ENCODE data around the gene ABCA10.
"Not testable (repeated sequence)": the region's sequence is repeated elsewhere in the genome, so short reads cannot be mapped to it uniquely, and the experiment has no call there.

ABCA10 gene

GRCh38 chr17:69228576-69228975 is at the start of gene ABCA10:
ABCA10 (minus strand) TSS chr17:69228824; CDS start chr17:69225358, 3,466 bp downstream.
- DNase-seq (ENCODE audit: low read depth), result peak; percentile 51

GRCh38 chr17:69276279-69276678 is 47.7 kb upstream of the ABCA10 start:
- not testable (repeated sequence) for DNase-seq (ENCODE audit: low read depth)

- no peak for DNase-seq (ENCODE audit: low read depth)
Measured at GRCh38 chr17:69275751-69276150, 47.1 kb upstream of the ABCA10 start.

- no peak for DNase-seq (ENCODE audit: low read depth)
Measured at GRCh38 chr17:69271023-69271422, 42.4 kb upstream of the ABCA10 start.

- peak; percentile 88 for DNase-seq (ENCODE audit: low read depth)
Measured at GRCh38 chr17:69269131-69269998, 40.7 kb upstream of the ABCA10 start.

- peak; percentile 27 for DNase-seq (ENCODE audit: low read depth)
Measured at GRCh38 chr17:69268543-69269014, 40.0 kb upstream of the ABCA10 start.

- no peak for DNase-seq (ENCODE audit: low read depth)
Measured at GRCh38 chr17:69267219-69267618, 38.6 kb upstream of the ABCA10 start.

- no peak for DNase-seq (ENCODE audit: low read depth)
Measured at GRCh38 chr17:69265873-69266272, 37.2 kb upstream of the ABCA10 start.

GRCh38 chr17:69254187-69254586 is 25.6 kb upstream of the ABCA10 start:
- DNase-seq (ENCODE audit: low read depth), result no peak

- DNase-seq (ENCODE audit: low read depth), result no peak
Measured at GRCh38 chr17:69250641-69251040, 22.0 kb upstream of the ABCA10 start.

- peak; percentile 42 for DNase-seq (ENCODE audit: low read depth)
Measured at GRCh38 chr17:69246726-69247375, 18.2 kb upstream of the ABCA10 start.

- no peak for DNase-seq (ENCODE audit: low read depth)
Measured at GRCh38 chr17:69246202-69246601, 17.6 kb upstream of the ABCA10 start.

- no peak for DNase-seq (ENCODE audit: low read depth)
Measured at GRCh38 chr17:69245617-69246016, 17.0 kb upstream of the ABCA10 start.

- DNase-seq (ENCODE audit: low read depth), result no peak
Measured at GRCh38 chr17:69239611-69240600, 11.3 kb upstream of the ABCA10 start.

GRCh38 chr17:69236946-69237345 is 8.3 kb upstream of the ABCA10 start:
- no peak for DNase-seq (ENCODE audit: low read depth)

GRCh38 chr17:69236464-69236863 is 7.8 kb upstream of the ABCA10 start:
- DNase-seq (ENCODE audit: low read depth), result no peak

GRCh38 chr17:69235338-69236058 is 6.9 kb upstream of the ABCA10 start:
- DNase-seq (ENCODE audit: low read depth), result peak; percentile 75

- DNase-seq (ENCODE audit: low read depth), result no peak
Measured at GRCh38 chr17:69232650-69233049, 4.0 kb upstream of the ABCA10 start.

GRCh38 chr17:69231521-69231920 is 2.9 kb upstream of the ABCA10 start:
- no peak for DNase-seq (ENCODE audit: low read depth)

- DNase-seq (ENCODE audit: low read depth), result no peak
Measured at GRCh38 chr17:69230939-69231338, 2.3 kb upstream of the ABCA10 start.

GRCh38 chr17:69228018-69228417 is 606 bp downstream of the ABCA10 start:
- no peak for DNase-seq (ENCODE audit: low read depth)

Data from fibroblast of gingiva (primary cell).